SK-N-SH (cell line): ENCODE measurements around the gene EVA1B. TPM values are rescaled to one million over a fixed set of nuclear protein-coding genes. Genes with fewer than 3 reads are reported as not detected.

Source experiments
- CTCF ChIA-PET: fragments of 300-600, 350-600 bp; formaldehyde crosslinking; extraction: SDS; loops from one replicate; lab custom pipeline; 2021; lab: Yijun Ruan, JAX
- POLR2A ChIA-PET: fragments of 350-600 bp; sonication (Branson Sonifier 250); formaldehyde crosslinking; extraction: SDS; loops from one replicate; lab custom pipeline; 2020; ENCODE audit warnings: antibody characterized with exemption, inconsistent platforms; lab: Yijun Ruan, JAX
- DNase-seq: peaks from one replicate; pipeline ENCODE4 v3.0.0; 2012
- H2AFZ ChIP-seq: fragments of 200-600 bp; sonication (generic); 2 replicates; pipeline ENCODE4 v1.8.1; 2016; ENCODE audit warnings: antibody characterized with exemption, mild to moderate bottlenecking, low read depth
- H3F3A ChIP-seq: fragments of 200-600 bp; sonication (generic); replicated peaks from 2 replicates; pipeline ENCODE3; 2016; ENCODE audit warnings: antibody characterized with exemption, mild to moderate bottlenecking; ENCODE audit not compliant: insufficient read depth
- H3K27ac ChIP-seq, 2 experiments: fragments of 200-500 bp in 1 of 2; fragments of 200-600 bp in 1 of 2; sonication (Bioruptor generic) in 1 of 2; sonication (generic), shearing (Covaris generic) in 1 of 2; 2 replicates each; pipeline versions ENCODE4 v1.5.1 to v1.6.1; 2014 to 2016; ENCODE audit warnings: low read depth in 2 of 2, inconsistent platforms in 1 of 2, low read length in 1 of 2, mild to moderate bottlenecking in 1 of 2, mixed read lengths in 1 of 2
- H3K27me3 ChIP-seq: fragments of 200-600 bp; sonication (generic), shearing (Covaris generic); 2 replicates; pipeline ENCODE4 v1.6.1; 2016; ENCODE audit warnings: mixed run types; ENCODE audit not compliant: insufficient read depth
- H3K36me3 ChIP-seq, 2 experiments: fragments of 200-500 bp in 1 of 2; fragments of 200-600 bp in 1 of 2; sonication (Bioruptor generic) in 1 of 2; sonication (generic) in 1 of 2; replicated peaks in 1 of 2; 2 replicates each; pipeline versions ENCODE3 to v1.5.1; 2014 to 2016; ENCODE audit warnings: low read length in 1 of 2, mild to moderate bottlenecking in 1 of 2; ENCODE audit not compliant: insufficient read depth in 2 of 2, control insufficient read depth in 1 of 2
- H3K4me1 ChIP-seq, 2 experiments: fragments of 200-500 bp in 1 of 2; fragments of 200-600 bp in 1 of 2; sonication (Bioruptor generic) in 1 of 2; sonication (generic), shearing (Covaris generic) in 1 of 2; 2 replicates each; pipeline versions ENCODE4 v1.5.1 to v1.6.1; 2014 to 2016; ENCODE audit warnings: low read depth in 1 of 2, low read length in 1 of 2, mixed run types in 1 of 2; ENCODE audit not compliant: insufficient read depth in 2 of 2, control insufficient read depth in 1 of 2
- H3K4me2 ChIP-seq: fragments of 200-600 bp; sonication (generic), shearing (Covaris generic); 2 replicates; pipeline ENCODE4 v1.6.1; 2017; ENCODE audit warnings: mixed run types
- H3K4me3 ChIP-seq, 2 experiments: fragments of 200-500 bp in 1 of 2; fragments of 200-600 bp in 1 of 2; sonication (Bioruptor generic) in 1 of 2; sonication (generic), shearing (Covaris generic) in 1 of 2; 2 replicates each; pipeline versions ENCODE4 v1.5.1 to v1.8.1; 2014 to 2016; ENCODE audit warnings: low read depth in 2 of 2, inconsistent platforms in 1 of 2, low read length in 1 of 2, mild to moderate bottlenecking in 1 of 2, mixed read lengths in 1 of 2, moderate library complexity in 1 of 2
- H3K79me2 ChIP-seq: fragments of 200-600 bp; sonication (generic); 2 replicates; pipeline ENCODE4 v1.8.1; 2017; ENCODE audit warnings: mild to moderate bottlenecking; ENCODE audit not compliant: insufficient read depth
- H3K9ac ChIP-seq: fragments of 200-600 bp; sonication (generic); 2 replicates; pipeline ENCODE4 v1.6.1; 2017; ENCODE audit warnings: mixed run types
- H3K9me2 ChIP-seq: fragments of 200-600 bp; sonication (generic); 2 replicates; pipeline ENCODE4 v1.6.1; 2017; ENCODE audit warnings: mixed run types
- H3K9me3 ChIP-seq: fragments of 200-600 bp; sonication (generic); 2 replicates; pipeline ENCODE4 v1.6.1; 2017; ENCODE audit warnings: mixed run types, mild to moderate bottlenecking, moderate library complexity
- H4K20me1 ChIP-seq: fragments of 200-600 bp; sonication (generic); 2 replicates; pipeline ENCODE4 v1.6.1; 2017; ENCODE audit warnings: mild to moderate bottlenecking, mixed run types; ENCODE audit not compliant: insufficient read depth
- CHD2 ChIP-seq: fragments of 150-350 bp; IDR thresholded peaks from 2 replicates; pipeline ENCODE4 v1.6.1; 2018; ENCODE audit warnings: low read length; ENCODE audit not compliant: partially characterized antibody
- ELF1 ChIP-seq: IDR thresholded peaks from 2 replicates; pipeline ENCODE4 v1.4.0; 2012
- EP300 ChIP-seq, 2 experiments: IDR thresholded peaks; 2 replicates each; pipeline versions ENCODE4 v1.4.0 to v1.6.1; 2012; ENCODE audit warnings: borderline replicate concordance in 1 of 2, low read depth in 1 of 2, low read length in 1 of 2
- EZH2phosphoT487 ChIP-seq: fragments of 200-600 bp; sonication (generic); IDR thresholded peaks from 2 replicates; pipeline ENCODE4 v1.6.1; 2017; ENCODE audit warnings: low read depth, mixed run types, mild to moderate bottlenecking, antibody characterized with exemption, moderate library complexity, borderline replicate concordance
- FOSL2 ChIP-seq: IDR thresholded peaks from 2 replicates; pipeline ENCODE4 v1.4.0; 2012; ENCODE audit warnings: low read depth, mild to moderate bottlenecking, moderate library complexity, borderline replicate concordance
- FOXM1 ChIP-seq: IDR thresholded peaks from 2 replicates; pipeline ENCODE4 v1.4.0; 2012; ENCODE audit warnings: low read depth, mild to moderate bottlenecking
- GABPA ChIP-seq: IDR thresholded peaks from 2 replicates; pipeline ENCODE4 v1.4.0; 2012; ENCODE audit warnings: low read depth, mild to moderate bottlenecking
- JUND ChIP-seq: IDR thresholded peaks from 2 replicates; pipeline ENCODE4 v1.4.0; 2012
- MEF2A ChIP-seq: IDR thresholded peaks from 2 replicates; pipeline ENCODE4 v1.4.0; 2012; ENCODE audit warnings: low read depth, borderline replicate concordance
- MXI1 ChIP-seq: IDR thresholded peaks from 2 replicates; pipeline ENCODE4 v1.6.1; 2012; ENCODE audit warnings: mild to moderate bottlenecking, low read depth, low read length, improper control_type of control experiment
- NFIC ChIP-seq: IDR thresholded peaks from 2 replicates; pipeline ENCODE4 v1.4.0; 2012; ENCODE audit warnings: borderline replicate concordance
- POLR2AphosphoS5 ChIP-seq: IDR thresholded peaks from 2 replicates; pipeline ENCODE4 v1.6.1; 2012; ENCODE audit warnings: low read depth, low read length
- RCOR1 ChIP-seq: fragments of 150-350 bp; IDR thresholded peaks from 2 replicates; pipeline ENCODE4 v1.6.1; 2017; ENCODE audit warnings: antibody characterized with exemption, low read length
- RXRA ChIP-seq: IDR thresholded peaks from 2 replicates; pipeline ENCODE4 v1.4.0; 2012; ENCODE audit warnings: low read depth, mild to moderate bottlenecking, borderline replicate concordance
- SIN3A ChIP-seq: IDR thresholded peaks from 2 replicates; pipeline ENCODE4 v1.6.1; 2012; ENCODE audit warnings: low read depth, mild to moderate bottlenecking, low read length, moderate library complexity, borderline replicate concordance
- SMC3 ChIP-seq: IDR thresholded peaks from 2 replicates; pipeline ENCODE4 v1.6.1; 2012; ENCODE audit warnings: low read depth, low read length, improper control_type of control experiment
- TEAD4 ChIP-seq: IDR thresholded peaks from 2 replicates; pipeline ENCODE4 v1.4.0; 2012; ENCODE audit warnings: mild to moderate bottlenecking, borderline replicate concordance; ENCODE audit not compliant: insufficient read depth
- YY1 ChIP-seq: IDR thresholded peaks from 2 replicates; pipeline ENCODE4 v1.4.0; 2012; ENCODE audit warnings: low read depth, mild to moderate bottlenecking
- WGBS: methylation state at CpG from one replicate; pipeline ENCODE4 v1.1.6; 2017; ENCODE audit warnings: low lambda C conversion rate; 5-methylcytosine and 5-hydroxymethylcytosine counted together
- polyA plus RNA-seq, 3 experiments: library from polyadenylated mRNA; depleted of rRNA; stranded (reverse); fragments of >200 nt; gene quantifications; 2 replicates each; pipeline ENCODE4 v1.2.3, GENCODE V29; 2012
- TF ChIP-seq, protein P1 (sequence below): IDR thresholded peaks from 2 replicates; pipeline ENCODE4 v1.4.0; 2012; ENCODE audit warnings: low read depth
- TF ChIP-seq, protein P2 (sequence below): fragments of 150-350 bp; IDR thresholded peaks from 2 replicates; pipeline ENCODE4 v1.6.1; 2017; ENCODE audit warnings: antibody characterized with exemption, low read length, low read depth, borderline replicate concordance
- TF ChIP-seq, protein P3 (sequence below): fragments of 200-600 bp; sonication (generic); IDR thresholded peaks from 2 replicates; pipeline ENCODE4 v1.6.1; 2017; ENCODE audit warnings: antibody characterized with exemption, mild to moderate bottlenecking, moderate library complexity
- TF ChIP-seq, protein P4 (sequence below): IDR thresholded peaks from 2 replicates; pipeline ENCODE4 v1.4.0; 2012; ENCODE audit warnings: low read depth, borderline replicate concordance

The EVA1B gene
- polyA plus RNA-seq, 1 of the 3 experiments (the other 2 are of a cell fraction), result 38.9 TPM

DNA sequence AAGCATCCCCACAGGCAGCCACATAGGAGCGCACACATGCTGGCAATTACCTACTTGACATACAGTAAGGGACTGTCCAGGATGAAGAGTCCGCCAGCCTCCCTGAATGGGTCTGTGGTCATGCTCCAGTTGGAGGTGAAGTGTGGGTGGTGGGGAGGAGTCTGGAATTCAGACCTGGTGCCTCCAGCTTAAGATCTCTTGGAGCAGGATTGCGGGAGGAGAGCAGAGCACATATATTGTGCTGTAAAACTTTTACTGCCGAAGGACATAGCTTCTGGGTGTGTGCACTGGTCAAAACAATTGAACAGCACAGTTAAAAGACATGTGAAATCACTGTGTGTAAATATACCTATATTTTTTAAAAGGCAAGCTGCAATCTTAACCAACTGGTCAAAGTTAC lies 44.4 kb upstream of the EVA1B start:
- no peaks in the 10 kb centered on the region for H3K27me3 ChIP-seq
- WGBS, result 95% methylated on average over 4 of the region's 4 CpGs
- H3F3A ChIP-seq, result peaks cover 29% of the 10 kb centered on the region
- peak overlapping the region in 1 of 2 experiments; percentile 41; a peak in 1 of 4 replicates for H3K27ac ChIP-seq
- no peak overlapping the region for H2AFZ ChIP-seq
- H3K36me3 ChIP-seq, result peaks cover 0 to 43% of the 10 kb centered on the region in 2 experiments
- H3K79me2 ChIP-seq, result peaks cover 99% of the 10 kb centered on the region
- ChIA-PET POLR2A (interaction anchor here (1.1 kb wide), 1 partner anchor 16 kb away, joined by 3 read pairs; no protein-coding TSS in a partner anchor), CTCF (interaction anchor here (0.8 to 6.2 kb wide), 16 partner anchors 8 to 233 kb away, joined by 3 to 103 read pairs (median 8); partner anchors contain the start of genes LSM10, STK40 and TRAPPC3)
- DNase-seq, result no peak
- H3K9ac ChIP-seq, result no peak overlapping the region
- H3K4me3 ChIP-seq, result no peak overlapping the region
- no peaks in the 10 kb centered on the region for H4K20me1 ChIP-seq
- H3K9me2 ChIP-seq, result no peaks in the 10 kb centered on the region
- TF ChIP-seq SIN3A (no peak), MEF2A (no peak), FOXM1 (no peak), POLR2AphosphoS5 (no peak), MXI1 (no peak), SMC3 (no peak)
- TF ChIP-seq, protein P1, sequence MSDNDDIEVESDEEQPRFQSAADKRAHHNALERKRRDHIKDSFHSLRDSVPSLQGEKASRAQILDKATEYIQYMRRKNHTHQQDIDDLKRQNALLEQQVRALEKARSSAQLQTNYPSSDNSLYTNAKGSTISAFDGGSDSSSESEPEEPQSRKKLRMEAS, result no peak
- H3K9me3 ChIP-seq, result no peaks in the 10 kb centered on the region
- peaks cover 24 to 51% of the 10 kb centered on the region in 2 experiments for H3K4me1 ChIP-seq
- no peak overlapping the region for H3K4me2 ChIP-seq

DNA sequence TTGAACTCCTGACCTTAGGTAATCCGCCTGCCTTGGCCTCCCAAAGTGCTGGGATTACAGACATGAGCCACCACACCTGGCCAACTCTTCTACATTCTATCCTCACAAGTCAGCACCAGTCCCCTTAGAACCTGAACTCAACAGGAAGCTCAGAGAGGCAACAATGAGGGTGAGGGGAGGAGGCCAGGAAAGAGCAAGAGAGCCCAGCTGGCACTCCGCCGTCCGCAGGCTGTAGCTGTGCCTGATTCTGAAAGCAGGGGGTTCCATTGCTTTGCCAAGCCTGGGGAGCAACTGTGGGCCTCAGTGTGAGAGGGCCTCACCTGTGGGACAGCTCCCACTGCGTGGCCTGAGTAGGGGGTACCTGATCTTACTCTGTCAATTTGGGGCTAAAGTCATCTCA lies 43.6 kb upstream of the EVA1B start:
- WGBS, result 96% methylated on average over 4 of the region's 5 CpGs
- CTCF ChIA-PET, result interaction anchor here (0.6 to 6.2 kb wide), 15 partner anchors 8 to 233 kb away, joined by 3 to 103 read pairs (median 4); partner anchors contain the start of genes STK40 and TRAPPC3
- POLR2A ChIA-PET, result interaction anchor here (1.0 to 1.1 kb wide), 2 partner anchors 15 to 19 kb away, joined by 3 read pairs; no protein-coding TSS in a partner anchor
- TF ChIP-seq TEAD4 (no peak), YY1 (no peak), RXRA (no peak), CHD2 (no peak), EZH2phosphoT487 (no peak), SMC3 (no peak), MEF2A (no peak), RCOR1 (no peak), GABPA (no peak), JUND (no peak), FOSL2 (no peak), NFIC (no peak), EP300 (IDR thresholded peaks at IDR 0.05; ENCODE audit: borderline replicate concordance in 1 of 2, low read depth in 1 of 2, low read length in 1 of 2) (no peak), ELF1 (no peak)
- TF ChIP-seq, protein P2, sequence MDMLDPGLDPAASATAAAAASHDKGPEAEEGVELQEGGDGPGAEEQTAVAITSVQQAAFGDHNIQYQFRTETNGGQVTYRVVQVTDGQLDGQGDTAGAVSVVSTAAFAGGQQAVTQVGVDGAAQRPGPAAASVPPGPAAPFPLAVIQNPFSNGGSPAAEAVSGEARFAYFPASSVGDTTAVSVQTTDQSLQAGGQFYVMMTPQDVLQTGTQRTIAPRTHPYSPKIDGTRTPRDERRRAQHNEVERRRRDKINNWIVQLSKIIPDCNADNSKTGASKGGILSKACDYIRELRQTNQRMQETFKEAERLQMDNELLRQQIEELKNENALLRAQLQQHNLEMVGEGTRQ, result no peak
- TF ChIP-seq, protein P3, sequence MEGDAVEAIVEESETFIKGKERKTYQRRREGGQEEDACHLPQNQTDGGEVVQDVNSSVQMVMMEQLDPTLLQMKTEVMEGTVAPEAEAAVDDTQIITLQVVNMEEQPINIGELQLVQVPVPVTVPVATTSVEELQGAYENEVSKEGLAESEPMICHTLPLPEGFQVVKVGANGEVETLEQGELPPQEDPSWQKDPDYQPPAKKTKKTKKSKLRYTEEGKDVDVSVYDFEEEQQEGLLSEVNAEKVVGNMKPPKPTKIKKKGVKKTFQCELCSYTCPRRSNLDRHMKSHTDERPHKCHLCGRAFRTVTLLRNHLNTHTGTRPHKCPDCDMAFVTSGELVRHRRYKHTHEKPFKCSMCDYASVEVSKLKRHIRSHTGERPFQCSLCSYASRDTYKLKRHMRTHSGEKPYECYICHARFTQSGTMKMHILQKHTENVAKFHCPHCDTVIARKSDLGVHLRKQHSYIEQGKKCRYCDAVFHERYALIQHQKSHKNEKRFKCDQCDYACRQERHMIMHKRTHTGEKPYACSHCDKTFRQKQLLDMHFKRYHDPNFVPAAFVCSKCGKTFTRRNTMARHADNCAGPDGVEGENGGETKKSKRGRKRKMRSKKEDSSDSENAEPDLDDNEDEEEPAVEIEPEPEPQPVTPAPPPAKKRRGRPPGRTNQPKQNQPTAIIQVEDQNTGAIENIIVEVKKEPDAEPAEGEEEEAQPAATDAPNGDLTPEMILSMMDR, result no peak
- TF ChIP-seq, protein P1, result no peak
- TF ChIP-seq, protein P4, sequence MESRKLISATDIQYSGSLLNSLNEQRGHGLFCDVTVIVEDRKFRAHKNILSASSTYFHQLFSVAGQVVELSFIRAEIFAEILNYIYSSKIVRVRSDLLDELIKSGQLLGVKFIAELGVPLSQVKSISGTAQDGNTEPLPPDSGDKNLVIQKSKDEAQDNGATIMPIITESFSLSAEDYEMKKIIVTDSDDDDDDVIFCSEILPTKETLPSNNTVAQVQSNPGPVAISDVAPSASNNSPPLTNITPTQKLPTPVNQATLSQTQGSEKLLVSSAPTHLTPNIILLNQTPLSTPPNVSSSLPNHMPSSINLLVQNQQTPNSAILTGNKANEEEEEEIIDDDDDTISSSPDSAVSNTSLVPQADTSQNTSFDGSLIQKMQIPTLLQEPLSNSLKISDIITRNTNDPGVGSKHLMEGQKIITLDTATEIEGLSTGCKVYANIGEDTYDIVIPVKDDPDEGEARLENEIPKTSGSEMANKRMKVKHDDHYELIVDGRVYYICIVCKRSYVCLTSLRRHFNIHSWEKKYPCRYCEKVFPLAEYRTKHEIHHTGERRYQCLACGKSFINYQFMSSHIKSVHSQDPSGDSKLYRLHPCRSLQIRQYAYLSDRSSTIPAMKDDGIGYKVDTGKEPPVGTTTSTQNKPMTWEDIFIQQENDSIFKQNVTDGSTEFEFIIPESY, result no peak

More for the DNA sequence above, 43.6 kb upstream of the EVA1B start:
- Histone ChIP-seq H3K4me1 (peaks cover 20 to 43% of the 10 kb centered on the region in 2 experiments), H3K27ac (no peak overlapping the region; a peak in 2 of 4 replicates), H3K4me2 (no peak overlapping the region), H3K79me2 (peaks cover 99% of the 10 kb centered on the region), H3K9me3 (no peaks in the 10 kb centered on the region), H2AFZ (no peak overlapping the region), H3K27me3 (no peaks in the 10 kb centered on the region), H3K36me3 (peaks cover 5 to 50% of the 10 kb centered on the region in 2 experiments), H4K20me1 (no peaks in the 10 kb centered on the region), H3K9ac (no peak overlapping the region), H3F3A (peaks cover 22% of the 10 kb centered on the region), H3K9me2 (no peaks in the 10 kb centered on the region), H3K4me3 (no peak overlapping the region)
- DNase-seq, result no peak
